HG03045 (cell line): ENCODE data around the gene MCF2L2.
A peak's percentile ranks its signal among the peaks of the same experiment; 100 is the strongest.

Source experiments
- ATAC-seq: cut with Tn5 transposase; IDR thresholded peaks from one replicate; pipeline ENCODE4 v1.9.1; 2021; ENCODE audit warnings: mild to moderate bottlenecking, moderate library complexity; ENCODE audit not compliant: unreplicated experiment

MCF2L2 gene

DNA sequence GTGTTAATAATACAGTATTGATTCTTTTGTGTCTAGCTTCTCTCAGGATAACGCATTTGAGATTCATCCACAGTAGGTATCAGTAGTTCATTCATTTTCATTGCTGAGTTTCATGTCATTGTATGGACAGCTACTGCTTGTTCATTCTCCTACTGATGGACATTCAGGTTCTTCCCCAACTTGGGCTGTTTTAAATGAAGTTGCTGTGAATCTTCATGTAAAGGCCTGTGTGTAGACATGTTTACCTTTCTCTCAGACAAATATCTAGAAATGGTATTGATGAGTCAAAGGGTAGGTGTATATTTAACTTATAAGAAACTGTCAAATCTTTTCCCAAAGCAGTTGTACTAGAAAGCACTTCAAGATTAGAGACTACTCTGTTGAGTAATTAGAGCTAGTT is 26.7 kb downstream of the MCF2L2 start:
- no peak for ATAC-seq

DNA sequence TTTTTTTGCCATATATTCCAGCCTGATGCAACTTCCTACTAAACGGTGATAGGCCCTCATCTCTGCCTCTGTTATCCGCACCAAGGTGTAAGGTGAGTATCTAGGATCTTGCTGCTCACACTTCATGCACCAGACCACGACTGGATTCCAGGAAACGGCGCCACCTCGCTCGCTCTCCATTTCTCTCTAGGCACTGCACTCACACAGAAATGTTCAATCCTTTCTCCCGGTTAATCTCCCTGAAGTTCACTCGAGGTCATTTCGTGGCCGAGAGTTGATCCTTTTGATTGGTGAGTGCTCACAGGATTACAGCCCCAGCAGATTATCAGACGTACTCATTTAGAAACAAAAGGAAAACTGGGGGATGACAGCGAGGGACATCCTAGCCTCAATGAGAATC is 28.1 kb downstream of the MCF2L2 start:
- ATAC-seq: no peak

DNA sequence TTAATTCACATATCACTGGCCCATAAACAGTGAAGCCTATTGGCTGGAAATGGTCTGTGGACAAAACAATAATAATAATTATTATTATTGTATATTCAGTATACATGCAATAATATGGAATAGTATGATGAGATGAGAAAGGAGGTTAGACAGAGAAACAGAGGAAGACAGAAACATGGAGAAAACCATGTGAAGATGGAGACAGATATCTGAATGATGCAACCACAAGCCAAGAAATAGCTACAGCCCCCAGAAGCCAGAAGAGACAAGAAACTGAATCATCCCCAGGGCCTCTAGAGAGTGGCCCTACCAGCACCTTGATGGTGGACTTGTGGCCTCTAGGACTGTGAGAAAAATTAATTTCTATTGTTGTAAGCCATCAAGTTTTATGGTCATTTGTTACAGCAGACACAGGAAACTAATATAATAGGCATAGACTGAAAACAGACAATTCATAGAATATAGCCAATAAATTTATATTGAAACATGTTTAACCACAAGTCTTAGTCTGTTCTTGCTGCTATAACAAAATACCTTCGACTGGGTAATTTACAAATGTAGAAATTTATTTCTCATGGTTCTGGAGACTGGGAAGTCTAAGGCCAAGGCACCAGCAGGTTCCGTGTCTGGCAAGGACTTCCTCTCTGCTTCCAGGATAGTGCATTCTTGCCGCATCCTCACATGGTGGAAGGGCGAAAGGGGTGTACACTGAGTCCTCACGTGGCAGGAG is 31.6 kb downstream of the MCF2L2 start:
- no peak for ATAC-seq

DNA sequence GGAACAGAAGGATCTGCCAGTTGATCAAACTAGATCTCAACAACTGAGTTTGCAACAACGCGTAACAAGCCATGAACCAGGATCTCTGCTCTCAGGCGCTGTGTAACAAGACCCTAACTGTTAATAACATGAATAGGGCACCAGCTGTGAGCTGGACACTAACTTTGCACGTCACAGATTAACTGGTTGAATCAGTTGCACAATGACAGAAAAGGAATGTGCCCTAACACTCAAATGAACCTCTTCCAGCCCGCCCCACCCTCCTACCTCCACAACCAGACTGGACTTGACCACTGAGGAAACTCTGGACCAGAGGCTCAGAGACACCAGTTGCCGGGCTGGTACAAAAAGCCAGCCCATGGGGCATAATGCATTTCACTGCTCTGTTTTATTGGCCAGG is 34.3 kb downstream of the MCF2L2 start:
- no peak for ATAC-seq

DNA sequence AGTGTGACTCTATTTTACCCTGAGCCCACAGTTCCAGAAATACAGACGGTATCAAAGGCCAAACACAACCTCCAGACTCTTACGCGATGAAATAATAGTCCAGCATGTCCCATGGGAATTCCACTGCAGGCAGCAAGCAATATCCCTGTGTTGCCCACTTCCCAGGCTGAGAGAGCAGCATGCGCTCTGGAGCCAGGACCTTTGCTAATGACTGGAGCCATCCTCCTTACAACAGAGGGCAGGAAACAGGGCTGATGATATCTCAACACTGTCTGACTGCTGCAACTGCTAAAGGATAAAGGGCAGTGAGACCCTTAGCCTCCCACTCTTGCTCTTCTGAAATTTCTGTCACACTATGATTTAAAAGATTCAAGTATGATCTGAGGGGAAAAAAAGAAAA is 34.8 kb downstream of the MCF2L2 start:
- ATAC-seq: no peak

DNA sequence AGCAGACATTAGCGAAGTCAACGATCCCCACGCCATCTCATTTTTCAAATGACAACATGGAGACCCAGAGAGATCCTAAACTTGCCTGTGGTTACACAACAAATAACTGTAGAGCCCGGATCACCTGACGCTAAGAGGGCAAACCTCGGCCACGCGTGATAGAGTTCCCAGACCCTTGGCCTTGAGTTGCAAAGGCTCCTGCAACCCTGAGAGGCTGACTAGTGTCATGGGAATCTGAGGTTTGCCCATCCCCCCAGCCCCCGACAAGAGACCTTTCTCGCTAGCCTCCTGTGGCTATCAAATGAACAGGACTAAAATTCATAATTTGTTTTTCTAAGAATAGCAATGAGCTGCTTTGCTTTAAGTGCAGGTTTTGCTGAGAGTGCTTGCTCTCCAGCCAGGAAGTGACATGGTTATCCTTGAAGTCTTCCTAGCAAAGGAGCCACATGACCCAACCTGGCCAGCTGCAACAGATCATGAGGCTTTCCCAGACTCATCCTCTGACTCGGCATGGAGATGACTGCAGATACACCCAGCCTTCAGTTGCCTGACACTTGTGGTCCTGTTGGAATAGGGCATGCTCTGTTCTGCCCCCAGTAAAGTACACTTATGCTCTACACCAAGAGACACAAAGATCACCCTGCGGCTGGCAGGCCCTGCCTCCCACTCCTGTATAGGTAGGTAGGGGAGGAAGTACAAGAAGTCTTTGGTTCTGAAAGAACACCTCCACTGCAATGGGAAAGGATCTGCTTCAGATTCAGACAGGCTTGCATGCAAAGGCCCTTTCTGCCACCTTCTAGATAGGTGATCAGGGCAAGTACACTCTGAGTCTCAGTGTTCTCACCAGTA is 36.0 kb downstream of the MCF2L2 start:
- no peak for ATAC-seq

DNA sequence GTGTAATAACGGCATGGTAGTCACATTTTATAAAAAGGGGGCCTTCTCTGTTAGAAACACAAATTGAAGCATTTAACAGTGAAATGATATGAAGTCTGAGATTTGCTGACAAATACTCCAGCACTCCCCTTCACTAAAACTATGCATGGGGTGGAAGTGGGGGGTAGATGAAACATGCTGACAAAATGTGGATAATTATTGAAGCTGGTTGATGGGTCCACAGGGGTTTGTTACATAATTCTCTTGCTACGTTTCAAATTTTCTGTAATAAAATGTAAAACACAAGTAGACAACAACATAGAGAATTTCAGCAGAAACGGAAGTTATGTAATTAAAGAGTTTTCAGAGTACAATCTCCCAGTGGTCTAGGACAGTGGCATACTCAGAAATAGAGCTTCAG is 37.0 kb downstream of the MCF2L2 start:
- ATAC-seq: no peak

DNA sequence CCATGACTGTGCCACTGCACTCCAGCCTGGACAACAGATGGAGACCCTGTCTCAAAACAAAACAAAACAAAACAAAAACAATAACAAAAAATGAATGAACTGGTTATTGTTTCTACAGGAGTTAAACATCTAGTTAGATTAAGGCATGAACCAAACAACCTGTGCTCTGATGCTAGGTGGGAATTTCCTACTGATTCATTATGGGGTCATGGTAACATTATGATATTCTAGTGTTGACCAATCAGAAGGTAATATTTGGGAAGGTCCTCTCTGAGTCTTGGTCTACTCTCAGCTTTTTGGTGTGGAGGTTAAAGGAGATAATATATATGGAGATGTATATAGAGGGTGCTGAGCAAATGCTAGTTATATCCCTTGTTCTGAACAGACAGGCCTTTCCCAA is 37.6 kb downstream of the MCF2L2 start:
- ATAC-seq: no peak

DNA sequence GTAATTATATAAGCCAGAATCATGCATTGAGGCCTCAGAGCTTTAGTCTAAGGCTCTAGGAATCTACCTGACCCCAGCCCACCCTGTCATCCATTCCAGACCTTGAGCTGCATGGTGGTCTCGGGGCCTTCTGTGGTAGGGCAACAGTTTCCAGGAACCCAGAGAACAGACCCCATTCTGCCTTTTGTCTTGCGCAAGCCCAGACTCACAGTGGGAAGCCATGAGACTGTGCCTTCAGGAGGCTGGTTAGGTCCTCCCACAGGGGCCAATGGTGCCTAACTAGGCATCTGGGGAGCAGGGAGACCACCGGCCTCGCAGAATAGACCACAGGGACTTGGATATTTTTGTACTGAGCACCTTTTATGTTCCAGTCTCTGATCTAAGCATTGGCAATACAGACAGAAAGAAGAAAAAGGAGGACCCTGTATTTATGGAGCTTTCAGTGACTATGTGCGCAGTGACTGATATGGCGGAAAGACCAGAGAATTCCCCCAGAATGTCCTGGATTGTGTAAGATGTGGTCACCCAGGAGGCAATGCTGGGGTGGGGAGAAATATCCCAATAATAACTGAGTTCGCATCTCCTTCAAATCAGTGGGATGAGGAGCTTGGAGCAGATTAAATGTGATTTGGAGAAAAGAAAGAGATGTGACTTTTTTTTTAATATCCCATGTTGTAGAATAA is 40.1 kb downstream of the MCF2L2 start:
- ATAC-seq: no peak

DNA sequence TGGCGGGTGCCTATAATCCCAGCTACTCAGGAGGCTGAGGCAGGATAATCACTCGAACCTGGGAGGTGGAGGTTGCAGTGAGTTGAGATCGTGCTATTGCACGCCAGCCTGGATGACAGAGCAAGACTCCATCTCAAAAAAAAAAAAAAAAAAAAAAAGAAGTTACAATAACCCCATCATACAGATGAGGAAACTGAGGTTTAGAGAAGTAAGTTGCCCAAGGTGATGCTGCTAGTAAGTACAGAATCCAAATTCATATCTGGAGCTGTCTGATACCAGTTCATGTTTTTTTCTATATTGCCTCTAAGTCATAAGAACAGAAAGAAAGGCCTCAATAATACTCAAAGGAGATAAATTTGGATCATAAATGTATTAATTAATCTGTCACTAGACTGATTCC is 40.6 kb downstream of the MCF2L2 start:
- ATAC-seq: no peak

DNA sequence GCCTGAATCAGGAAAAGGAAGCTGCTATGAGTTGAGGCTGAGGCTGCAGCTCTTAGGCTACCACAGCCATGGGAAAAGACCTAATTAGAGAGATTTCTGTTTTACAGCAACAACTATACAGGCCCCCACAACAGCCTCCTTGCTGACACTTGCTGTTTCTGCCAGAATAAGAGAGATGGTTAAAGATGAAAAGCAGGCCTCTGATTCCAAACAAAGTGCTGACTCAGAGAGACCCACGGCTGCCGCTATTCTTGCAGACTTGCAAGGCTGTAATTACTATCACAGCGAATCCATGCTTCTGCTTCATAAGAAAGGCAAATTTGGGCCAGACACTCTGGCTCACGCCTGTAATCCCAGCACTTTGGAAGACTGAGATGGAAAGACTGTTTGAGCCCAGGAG is 41.8 kb downstream of the MCF2L2 start:
- no peak for ATAC-seq

DNA sequence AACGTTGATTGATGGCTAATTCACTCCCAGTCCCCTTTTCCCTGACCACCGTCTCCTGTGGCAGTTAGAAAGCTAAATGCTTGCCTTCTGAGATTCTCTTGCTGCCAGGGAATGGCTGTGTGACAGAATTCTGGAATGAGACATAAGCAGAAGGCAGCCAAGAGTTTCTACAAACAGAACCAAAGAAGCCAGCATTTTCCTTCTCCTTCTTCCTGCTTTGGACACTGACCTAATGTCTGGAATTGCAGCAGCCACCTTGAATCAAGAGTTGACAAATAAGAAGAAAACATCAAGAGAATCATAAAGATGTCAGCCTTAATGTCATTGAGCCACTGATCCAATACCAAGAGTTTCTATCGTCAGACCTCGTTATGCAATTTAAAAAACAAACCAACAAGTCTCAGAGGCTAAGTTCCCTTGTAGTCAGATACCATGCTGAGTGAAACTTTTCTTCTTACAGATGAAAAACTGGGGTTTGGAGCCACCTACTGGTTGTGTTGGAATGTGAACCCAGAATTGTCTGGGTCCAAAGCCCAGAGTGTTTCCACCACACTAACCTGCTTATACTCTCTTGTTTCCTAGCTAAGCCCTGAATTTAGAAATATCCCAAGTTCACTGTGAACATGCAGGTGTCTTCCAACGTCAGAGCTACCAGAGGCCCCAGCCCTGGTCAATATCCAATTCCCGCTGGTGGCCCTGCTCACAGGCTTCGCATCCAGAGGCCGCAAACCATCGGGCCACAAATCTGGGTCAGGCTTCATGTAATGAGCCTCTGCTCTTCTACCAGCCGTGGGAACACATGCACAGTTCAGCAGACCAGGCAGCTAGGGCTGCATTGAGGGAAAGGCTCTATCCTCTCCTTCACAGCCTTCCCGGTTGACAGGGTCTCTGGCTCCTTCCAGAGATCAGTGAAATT is 42.5 kb downstream of the MCF2L2 start:
- ATAC-seq: peak; percentile 74

DNA sequence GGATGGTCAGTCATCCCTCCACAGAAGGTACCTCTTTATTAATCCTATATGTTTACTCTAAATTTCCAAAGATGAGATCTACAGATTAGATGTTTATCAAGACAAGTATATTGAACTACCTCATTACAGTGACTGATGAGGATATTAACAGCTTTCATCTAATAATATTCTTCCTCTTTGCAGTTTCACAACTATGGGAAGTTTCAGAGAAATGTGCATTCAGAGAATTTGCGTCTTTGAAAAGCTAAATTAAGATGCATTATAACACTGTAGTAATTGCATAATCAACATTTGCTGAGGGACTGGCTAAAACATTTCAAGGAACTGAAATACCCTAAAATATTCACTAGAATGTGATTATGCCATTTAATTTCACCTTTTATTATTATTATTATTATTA is 46.7 kb downstream of the MCF2L2 start:
- no peak for ATAC-seq

DNA sequence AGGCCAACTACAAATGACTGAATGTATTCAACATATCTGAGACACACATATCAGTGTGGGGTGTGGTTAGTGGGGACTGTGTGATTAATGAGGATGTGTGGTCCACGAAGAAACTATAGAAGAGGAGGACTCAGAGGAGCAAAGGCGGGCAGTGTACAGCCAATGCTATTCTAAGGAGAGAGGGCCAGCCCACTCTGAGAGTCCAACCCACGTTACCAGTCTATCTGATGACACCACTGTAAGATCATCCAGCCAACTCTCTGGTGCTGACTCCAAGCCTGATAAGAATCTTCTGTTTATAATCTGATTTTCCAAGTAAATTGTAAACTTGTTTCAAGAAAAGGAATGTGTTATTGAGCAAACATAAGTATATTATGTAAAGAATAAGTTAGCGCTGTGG is 47.2 kb downstream of the MCF2L2 start:
- no peak for ATAC-seq

DNA sequence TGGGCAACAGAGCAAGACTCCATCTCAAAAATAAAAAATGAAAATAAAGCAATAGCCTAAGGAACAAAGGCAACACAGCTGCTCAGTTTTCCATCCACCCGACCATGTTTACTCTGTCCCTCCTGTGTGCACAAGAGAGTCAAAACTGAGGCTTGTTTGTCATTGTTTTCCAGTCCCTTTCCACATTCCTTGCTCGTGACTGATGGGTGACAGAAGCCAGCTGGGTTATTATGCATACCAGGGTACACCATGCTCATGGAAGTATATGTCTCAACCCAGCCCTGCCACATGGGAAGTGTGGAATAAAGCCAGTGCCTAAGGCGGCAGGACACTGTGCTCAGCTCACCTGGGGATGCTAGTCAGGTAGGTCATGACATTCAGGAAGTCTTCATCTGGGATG is 49.5 kb downstream of the MCF2L2 start:
- ATAC-seq: no peak

DNA sequence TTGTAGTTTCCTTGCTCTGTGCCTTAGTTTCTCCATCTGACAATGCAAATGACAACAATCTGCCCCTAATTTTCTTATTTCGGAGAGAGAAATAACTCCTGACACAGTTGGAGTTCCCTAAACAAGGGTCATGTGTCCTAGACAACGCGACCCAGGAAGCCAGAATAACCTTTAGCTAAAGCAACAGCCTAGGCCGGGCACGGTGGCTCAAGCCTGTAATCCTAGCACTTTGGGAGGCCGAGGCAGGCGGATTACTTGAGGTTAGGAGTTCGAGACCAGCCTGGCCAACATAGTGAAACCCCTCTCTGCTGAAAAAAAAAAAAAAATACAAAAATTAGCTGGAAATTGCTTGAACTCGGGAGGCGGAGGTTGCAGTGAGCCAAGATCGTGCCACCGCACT is 49.9 kb downstream of the MCF2L2 start:
- no peak for ATAC-seq

DNA sequence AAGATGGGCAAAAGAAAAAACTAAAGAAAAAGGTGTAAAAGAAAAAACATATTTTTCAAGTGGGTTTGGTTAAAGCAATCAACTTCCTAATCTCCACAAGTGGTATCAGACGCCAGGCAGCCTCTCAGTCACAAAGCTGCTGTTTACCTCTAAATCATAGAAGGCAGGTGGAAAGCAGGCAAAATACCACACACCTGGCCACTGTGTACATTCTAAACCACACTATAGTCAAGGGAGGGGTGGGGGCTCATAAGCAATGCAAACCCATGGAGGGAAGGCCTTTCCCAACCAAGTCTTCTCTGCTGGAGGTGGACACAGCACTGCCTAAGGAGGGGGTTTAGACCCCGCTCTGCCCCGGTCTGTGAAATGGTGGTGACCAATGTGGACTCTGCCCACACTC is 50.4 kb downstream of the MCF2L2 start:
- ATAC-seq: no peak

DNA sequence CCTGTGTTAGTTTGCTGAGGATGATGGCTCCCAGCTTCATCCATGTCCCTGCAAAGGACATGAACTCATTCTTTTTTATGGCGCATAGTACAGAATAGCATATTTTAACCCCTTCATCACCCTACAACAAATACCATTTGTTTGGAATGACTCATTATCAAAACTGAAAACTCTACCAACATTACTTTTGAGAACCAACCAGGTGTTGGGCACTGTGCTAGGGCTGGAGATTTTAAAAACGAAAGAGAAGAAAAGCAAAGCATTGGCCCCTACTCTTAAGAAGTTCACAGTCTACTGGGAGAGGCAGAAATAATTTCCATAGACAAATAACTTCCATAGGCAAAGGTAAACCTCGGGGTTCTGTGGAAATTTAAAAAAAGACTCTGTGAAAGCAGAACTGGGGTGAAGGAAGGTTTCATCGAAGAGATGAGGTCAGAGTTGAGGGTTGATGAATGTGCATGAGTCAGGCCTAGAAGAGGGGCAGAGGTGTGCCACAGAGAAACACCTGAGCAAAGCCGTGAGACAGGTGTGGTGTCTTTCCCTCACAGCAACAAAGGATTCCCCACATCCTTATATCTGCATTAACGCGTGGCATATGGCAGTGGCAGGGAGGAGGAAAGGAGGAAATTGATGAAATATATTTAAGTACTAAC is 51.0 kb downstream of the MCF2L2 start:
- ATAC-seq: no peak

DNA sequence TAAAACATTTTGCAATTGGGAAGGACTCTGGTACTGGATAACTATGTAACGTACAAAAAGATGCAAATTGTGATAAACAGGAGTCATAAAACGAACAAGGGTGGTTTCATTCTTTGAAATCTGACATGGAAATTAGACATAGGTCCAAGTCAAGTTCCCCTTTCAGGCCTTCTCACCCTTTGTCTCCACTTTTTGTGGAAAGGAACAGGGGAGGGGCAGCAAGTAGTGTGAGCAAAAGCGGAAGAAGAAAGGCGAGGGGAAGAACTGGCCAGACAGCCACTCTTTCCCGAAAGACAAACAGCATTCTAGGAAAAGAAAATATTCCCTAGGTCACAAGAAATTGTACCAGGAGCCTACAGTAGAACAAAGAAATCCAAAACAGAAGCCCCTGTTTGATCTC is 52.6 kb downstream of the MCF2L2 start:
- no peak for ATAC-seq

DNA sequence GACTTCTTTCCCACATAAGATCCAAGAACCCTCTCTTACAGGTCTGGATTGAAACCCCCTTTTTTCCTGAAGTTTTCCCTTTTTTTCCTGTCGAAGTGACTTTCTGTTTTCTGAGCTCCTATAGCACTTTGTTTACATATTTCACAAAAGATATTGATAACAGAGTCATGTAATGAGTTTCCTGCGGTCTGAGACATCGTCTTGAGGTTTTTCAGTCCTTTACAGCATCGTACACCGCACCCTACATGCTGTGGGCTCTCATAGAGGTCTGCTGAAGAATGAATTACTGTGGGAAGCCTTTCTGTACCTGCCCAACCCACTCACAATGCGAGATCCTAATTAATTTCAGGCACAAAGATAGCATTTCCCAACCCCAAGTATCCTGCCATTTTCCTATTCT is 53.1 kb downstream of the MCF2L2 start:
- no peak for ATAC-seq
